HEK293 (cell line): ENCODE data around the gene ATP6V0A1.
"Not testable (repeated sequence)": the region's sequence is repeated elsewhere in the genome, so short reads cannot be mapped to it uniquely, and the experiment has no call there.

Experiments
- CTCF ChIA-PET: fragments of 350-600 bp; formaldehyde crosslinking; extraction: SDS; loops from one replicate; lab custom pipeline; 2021; ENCODE audit warnings: antibody characterized with exemption; lab: Yijun Ruan, JAX
- POLR2A ChIA-PET: fragments of 300-600 bp; formaldehyde crosslinking; extraction: SDS; loops from one replicate; lab custom pipeline; 2020; ENCODE audit warnings: antibody characterized with exemption, inconsistent platforms; lab: Yijun Ruan, JAX
- H3K27ac ChIP-seq: fragments of 200-500 bp; sonication (Bioruptor generic); 2 replicates; pipeline ENCODE4 v1.5.1; 2014; ENCODE audit warnings: low read depth, low read length, control low read depth, inconsistent platforms; ENCODE audit errors: extremely low read depth
- H3K36me3 ChIP-seq, 2 experiments: fragments of 200-500 bp in 1 of 2; sonication (Bioruptor generic) in 1 of 2; 1 replicate in 1 of 2; 2 replicates in 1 of 2; pipeline ENCODE4 v1.5.1; 2014 to 2017; ENCODE audit warnings: inconsistent platforms in 2 of 2, low read length in 2 of 2; ENCODE audit not compliant: control insufficient read depth in 2 of 2, insufficient read depth in 1 of 2
- H3K4me1 ChIP-seq: fragments of 200-500 bp; sonication (Bioruptor generic); 2 replicates; pipeline ENCODE4 v1.5.1; 2014; ENCODE audit warnings: mild to moderate bottlenecking, low read length, inconsistent platforms; ENCODE audit not compliant: control insufficient read depth, insufficient read depth
- H3K4me3 ChIP-seq: 2 replicates; pipeline ENCODE4 v1.5.1; 2011; ENCODE audit warnings: low read depth, mild to moderate bottlenecking, control low read depth, low read length, moderate library complexity
- H3K9me3 ChIP-seq: fragments of 200-500 bp; sonication (Bioruptor generic); 2 replicates; pipeline ENCODE4 v1.5.1; 2014; ENCODE audit warnings: low read depth, low read length, inconsistent platforms; ENCODE audit not compliant: control insufficient read depth, insufficient read depth
- PRDM1 ChIP-seq: fragments of 450-650 bp; formaldehyde crosslinking; IDR thresholded peaks from 2 replicates; pipeline ENCODE4; 2016; ENCODE audit warnings: missing biosample characterization, missing genetic modification characterization
- PRDM10 ChIP-seq: fragments of 450-650 bp; formaldehyde crosslinking; IDR thresholded peaks from 2 replicates; pipeline ENCODE4 v1.5.1; 2016; ENCODE audit warnings: missing biosample characterization, missing genetic modification characterization
- ZNF114 ChIP-seq: fragments of 450-650 bp; formaldehyde crosslinking; IDR thresholded peaks from 2 replicates; pipeline ENCODE4 v1.5.0; 2017; ENCODE audit warnings: missing biosample characterization, missing genetic modification characterization
- ZNF133 ChIP-seq: fragments of 450-650 bp; formaldehyde crosslinking; IDR thresholded peaks from 2 replicates; pipeline ENCODE4 v1.5.1; 2016; ENCODE audit warnings: missing biosample characterization, missing genetic modification characterization
- ZNF175 ChIP-seq: fragments of 450-650 bp; formaldehyde crosslinking; IDR thresholded peaks from 2 replicates; pipeline ENCODE4 v1.5.1; 2016; ENCODE audit warnings: missing biosample characterization, missing genetic modification characterization
- ZNF24 ChIP-seq: fragments of 450-650 bp; formaldehyde crosslinking; IDR thresholded peaks from 2 replicates; pipeline ENCODE4 v1.5.1; 2016; ENCODE audit warnings: missing biosample characterization, missing genetic modification characterization
- ZNF658 ChIP-seq: fragments of 450-650 bp; formaldehyde crosslinking; IDR thresholded peaks from 2 replicates; pipeline ENCODE4; 2016; ENCODE audit warnings: missing biosample characterization, missing genetic modification characterization

The ATP6V0A1 gene

GRCh38 chr17:42537156-42537805, 78.6 kb downstream of the ATP6V0A1 start (continued):
- TF ChIP-seq PRDM10 (tag by site-specific recombination) = no peak

- ChIA-PET CTCF (interaction anchor here (0.6 to 4.1 kb wide), 5 partner anchors 9 to 695 kb away, joined by 3 to 19 read pairs (median 4); no protein-coding TSS in a partner anchor), POLR2A (interaction anchor here (1.3 to 2.7 kb wide), 2 partner anchors 10 to 18 kb away, joined by 3 to 20 read pairs; no protein-coding TSS in a partner anchor)
- H3K4me1 ChIP-seq = peaks cover 10% of the 10 kb centered on the region
- peaks cover 17 to 41% of the 10 kb centered on the region in 2 experiments; a peak in 2 of 3 replicates for H3K36me3 ChIP-seq
- H3K4me3 ChIP-seq = no peak overlapping the region
- H3K9me3 ChIP-seq = no peaks in the 10 kb centered on the region
- no peak for TF ChIP-seq ZNF175 (tag by site-specific recombination)
- 0 out of 2 replicates have a peak, but pooled peaks have one; percentile 23 for TF ChIP-seq ZNF24 (tag by site-specific recombination)
- H3K27ac ChIP-seq = no peak overlapping the region
Measured at GRCh38 chr17:42537826-42538451, 79.3 kb downstream of the ATP6V0A1 start.

- H3K4me3 ChIP-seq = no peak overlapping the region
- no peaks in the 10 kb centered on the region for H3K9me3 ChIP-seq
- CTCF ChIA-PET = interaction anchor here (0.6 to 1.0 kb wide), 4 partner anchors 9 to 695 kb away, joined by 3 to 4 read pairs (median 4); no protein-coding TSS in a partner anchor
- TF ChIP-seq ZNF114 (tag by site-specific recombination) (no peak), ZNF133 (tag by site-specific recombination) (no peak), ZNF658 (tag by site-specific recombination) (no peak)
- POLR2A ChIA-PET = interaction anchor here (1.3 kb wide), 1 partner anchor 19 kb away, joined by 3 read pairs; no protein-coding TSS in a partner anchor
- H3K4me1 ChIP-seq = peaks cover 10% of the 10 kb centered on the region
- no peak overlapping the region for H3K27ac ChIP-seq
- H3K36me3 ChIP-seq = peaks cover 17 to 47% of the 10 kb centered on the region in 2 experiments; a peak in 2 of 3 replicates
Measured at GRCh38 chr17:42538482-42538881, 79.8 kb downstream of the ATP6V0A1 start.

GRCh38 chr17:42540558-42540957, 81.9 kb downstream of the ATP6V0A1 start:
- not testable (repeated sequence) for H3K27ac ChIP-seq, H3K9me3 ChIP-seq, H3K4me1 ChIP-seq, H3K4me3 ChIP-seq
- peaks cover 20 to 57% of the 10 kb centered on the region in 2 experiments; a peak in 2 of 3 replicates for H3K36me3 ChIP-seq
- TF ChIP-seq PRDM10 (tag by site-specific recombination) (peak; percentile 50), PRDM1 (tag by site-specific recombination) (peak; percentile 92)
- ChIA-PET CTCF (interaction anchor here (1.1 to 1.6 kb wide), 2 partner anchors 10 to 20 kb away, joined by 3 to 5 read pairs; no protein-coding TSS in a partner anchor), POLR2A (interaction anchor here (0.5 to 1.9 kb wide), 6 partner anchors 11 to 49 kb away, joined by 3 to 12 read pairs (median 3); partner anchors contain the start of gene MLX)
